Neural cell (in vitro differentiated cells): ENCODE data around the gene PTCRA. TPM values are rescaled to one million over a fixed set of nuclear protein-coding genes. Genes with fewer than 3 reads are reported as not detected.

Source experiments
- H2AFZ ChIP-seq: fragments of 200-600, 300-800 bp; sonication (generic), shearing (Covaris generic); 2 replicates; pipeline ENCODE4 v1.6.0; 2014; ENCODE audit warnings: low read depth, mild to moderate bottlenecking, antibody characterized with exemption, low read length, moderate library complexity
- H3F3A ChIP-seq: fragments of 200-600 bp; shearing (Covaris generic); 2 replicates; pipeline ENCODE4 v1.6.1; 2016; ENCODE audit warnings: mild to moderate bottlenecking, moderate library complexity, mixed read lengths, antibody characterized with exemption, low read length; ENCODE audit not compliant: insufficient read depth, poor library complexity, severe bottlenecking
- H3K27ac ChIP-seq: fragments of 200-600, 300-800 bp; sonication (generic), shearing (Covaris generic); 2 replicates; pipeline ENCODE4 v1.5.1; 2014; ENCODE audit warnings: mild to moderate bottlenecking, low read length, moderate library complexity
- H3K27me3 ChIP-seq: fragments of 300-800, 200-600 bp; sonication (generic), shearing (Covaris generic); 2 replicates; pipeline ENCODE4 v1.6.0; 2014; ENCODE audit warnings: mild to moderate bottlenecking, low read depth, low read length, moderate library complexity; ENCODE audit not compliant: insufficient read depth
- H3K36me3 ChIP-seq: fragments of 300-800, 200-600 bp; sonication (generic), shearing (Covaris generic); 2 replicates; pipeline ENCODE4 v1.5.1; 2014; ENCODE audit warnings: mild to moderate bottlenecking, antibody characterized with exemption, low read length, moderate library complexity; ENCODE audit not compliant: insufficient read depth
- H3K4me2 ChIP-seq: fragments of 300-800, 200-600 bp; sonication (generic), shearing (Covaris generic); 2 replicates; pipeline ENCODE4 v1.6.0; 2014; ENCODE audit warnings: mild to moderate bottlenecking, low read length
- H3K4me3 ChIP-seq: fragments of 300-800, 200-600 bp; sonication (generic), shearing (Covaris generic); 2 replicates; pipeline ENCODE4 v1.5.1; 2014; ENCODE audit warnings: mild to moderate bottlenecking, low read length, moderate library complexity
- H3K79me2 ChIP-seq: fragments of 200-600 bp; shearing (Covaris generic); replicated peaks from 2 replicates; pipeline ENCODE4 v1.6.0; 2014; ENCODE audit warnings: mild to moderate bottlenecking, low read length, moderate library complexity; ENCODE audit not compliant: insufficient read depth
- H3K9ac ChIP-seq: fragments of 300-800, 200-600 bp; sonication (generic), shearing (Covaris generic); 2 replicates; pipeline ENCODE4 v1.6.1; 2016; ENCODE audit warnings: mild to moderate bottlenecking, low read length, mixed read lengths
- H3K9me2 ChIP-seq: fragments of 200-600 bp; shearing (Covaris generic); 2 replicates; pipeline ENCODE4 v1.6.1; 2016; ENCODE audit warnings: mild to moderate bottlenecking, low read length, mixed read lengths; ENCODE audit not compliant: insufficient read depth
- H3K9me3 ChIP-seq: fragments of 200-600, 300-800 bp; sonication (generic), shearing (Covaris generic); 2 replicates; pipeline ENCODE4 v1.6.1; 2016; ENCODE audit warnings: mild to moderate bottlenecking, mixed run types, low read length, moderate library complexity, mixed read lengths
- H4K20me1 ChIP-seq: fragments of 200-600 bp; shearing (Covaris generic); 2 replicates; pipeline ENCODE4 v1.6.1; 2016; ENCODE audit warnings: mild to moderate bottlenecking, mixed run types; ENCODE audit not compliant: insufficient read depth
- EP300 ChIP-seq: fragments of 450-650 bp; conservative IDR thresholded peaks from 2 replicates; pipeline ENCODE4 v1.6.1; 2014; ENCODE audit warnings: antibody characterized with exemption, mild to moderate bottlenecking, moderate library complexity; ENCODE audit not compliant: poor library complexity, severe bottlenecking
- EZH2 ChIP-seq: fragments of 200-600, 300-800 bp; shearing (Covaris generic), sonication (generic); IDR thresholded peaks from 2 replicates; pipeline ENCODE4 v1.6.1; 2014; ENCODE audit warnings: antibody characterized with exemption, low read length, borderline replicate concordance, mild to moderate bottlenecking; ENCODE audit not compliant: insufficient read depth, poor library complexity, severe bottlenecking
- MXI1 ChIP-seq: fragments of 450-650 bp; conservative IDR thresholded peaks from 2 replicates; pipeline ENCODE4 v1.6.1; 2014; ENCODE audit warnings: antibody characterized with exemption, mild to moderate bottlenecking; ENCODE audit not compliant: poor library complexity, severe bottlenecking
- POLR2AphosphoS5 ChIP-seq: IDR thresholded peaks from 2 replicates; pipeline ENCODE4 v1.6.1; 2012
- RAD21 ChIP-seq: fragments of 450-650 bp; conservative IDR thresholded peaks from 2 replicates; pipeline ENCODE4 v1.6.1; 2014; ENCODE audit warnings: antibody characterized with exemption, mild to moderate bottlenecking, moderate library complexity
- SMC3 ChIP-seq: fragments of 450-650 bp; conservative IDR thresholded peaks from 2 replicates; pipeline ENCODE4 v1.6.1; 2014; ENCODE audit warnings: antibody characterized with exemption, mild to moderate bottlenecking, moderate library complexity; ENCODE audit not compliant: poor library complexity
- TAF1 ChIP-seq: IDR thresholded peaks from 2 replicates; pipeline ENCODE4 v1.6.1; 2012; ENCODE audit warnings: low read depth
- polyA plus RNA-seq: library from polyadenylated mRNA; depleted of rRNA; stranded (reverse); fragments of >200 nt; gene quantifications from 2 replicates; pipeline ENCODE4 v1.2.3, GENCODE V29; 2014
- TF ChIP-seq, protein P1 (sequence below): fragments of 450-650 bp; IDR thresholded peaks from 2 replicates; pipeline ENCODE4 v1.5.1; 2014; ENCODE audit warnings: antibody characterized with exemption, mild to moderate bottlenecking, moderate library complexity; ENCODE audit not compliant: poor library complexity, severe bottlenecking
- TF ChIP-seq, protein P2 (sequence below): IDR thresholded peaks from 2 replicates; pipeline ENCODE4 v1.6.1; 2012; ENCODE audit warnings: borderline replicate concordance

Gene PTCRA
- polyA plus RNA-seq, 1 donor from 2014 or later, result not detected

DNA sequence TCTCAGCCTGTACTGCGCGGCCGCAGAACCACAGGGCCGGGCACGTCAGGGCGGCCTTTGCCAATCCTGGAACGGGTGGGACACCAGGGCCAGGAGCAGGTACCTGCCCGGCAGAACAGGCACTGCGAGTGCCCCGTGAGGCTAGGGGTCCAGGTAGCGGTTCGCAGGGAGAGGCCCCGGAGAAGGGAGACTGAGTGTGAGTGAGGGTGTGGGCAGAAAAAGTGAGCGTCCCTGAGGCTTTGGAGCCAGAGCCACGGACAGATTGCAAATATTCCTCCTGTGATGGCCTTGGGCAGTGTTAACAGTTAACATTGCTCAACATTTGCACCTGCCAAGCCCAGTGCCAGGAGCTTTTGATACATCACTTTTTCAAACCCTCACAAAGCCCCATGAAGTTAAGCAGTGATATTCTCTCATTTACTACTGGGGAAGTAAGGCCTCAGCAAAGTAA lies 45.2 kb downstream of the PTCRA start:
- TF ChIP-seq POLR2AphosphoS5, result no peak
- TF ChIP-seq RAD21, result no peak
- TF ChIP-seq EP300, result no peak
- TF ChIP-seq MXI1, result no peak
- TF ChIP-seq TAF1, result no peak
- no peak for TF ChIP-seq SMC3
- TF ChIP-seq, protein P1, sequence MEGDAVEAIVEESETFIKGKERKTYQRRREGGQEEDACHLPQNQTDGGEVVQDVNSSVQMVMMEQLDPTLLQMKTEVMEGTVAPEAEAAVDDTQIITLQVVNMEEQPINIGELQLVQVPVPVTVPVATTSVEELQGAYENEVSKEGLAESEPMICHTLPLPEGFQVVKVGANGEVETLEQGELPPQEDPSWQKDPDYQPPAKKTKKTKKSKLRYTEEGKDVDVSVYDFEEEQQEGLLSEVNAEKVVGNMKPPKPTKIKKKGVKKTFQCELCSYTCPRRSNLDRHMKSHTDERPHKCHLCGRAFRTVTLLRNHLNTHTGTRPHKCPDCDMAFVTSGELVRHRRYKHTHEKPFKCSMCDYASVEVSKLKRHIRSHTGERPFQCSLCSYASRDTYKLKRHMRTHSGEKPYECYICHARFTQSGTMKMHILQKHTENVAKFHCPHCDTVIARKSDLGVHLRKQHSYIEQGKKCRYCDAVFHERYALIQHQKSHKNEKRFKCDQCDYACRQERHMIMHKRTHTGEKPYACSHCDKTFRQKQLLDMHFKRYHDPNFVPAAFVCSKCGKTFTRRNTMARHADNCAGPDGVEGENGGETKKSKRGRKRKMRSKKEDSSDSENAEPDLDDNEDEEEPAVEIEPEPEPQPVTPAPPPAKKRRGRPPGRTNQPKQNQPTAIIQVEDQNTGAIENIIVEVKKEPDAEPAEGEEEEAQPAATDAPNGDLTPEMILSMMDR, result no peak
- TF ChIP-seq, protein P2, sequence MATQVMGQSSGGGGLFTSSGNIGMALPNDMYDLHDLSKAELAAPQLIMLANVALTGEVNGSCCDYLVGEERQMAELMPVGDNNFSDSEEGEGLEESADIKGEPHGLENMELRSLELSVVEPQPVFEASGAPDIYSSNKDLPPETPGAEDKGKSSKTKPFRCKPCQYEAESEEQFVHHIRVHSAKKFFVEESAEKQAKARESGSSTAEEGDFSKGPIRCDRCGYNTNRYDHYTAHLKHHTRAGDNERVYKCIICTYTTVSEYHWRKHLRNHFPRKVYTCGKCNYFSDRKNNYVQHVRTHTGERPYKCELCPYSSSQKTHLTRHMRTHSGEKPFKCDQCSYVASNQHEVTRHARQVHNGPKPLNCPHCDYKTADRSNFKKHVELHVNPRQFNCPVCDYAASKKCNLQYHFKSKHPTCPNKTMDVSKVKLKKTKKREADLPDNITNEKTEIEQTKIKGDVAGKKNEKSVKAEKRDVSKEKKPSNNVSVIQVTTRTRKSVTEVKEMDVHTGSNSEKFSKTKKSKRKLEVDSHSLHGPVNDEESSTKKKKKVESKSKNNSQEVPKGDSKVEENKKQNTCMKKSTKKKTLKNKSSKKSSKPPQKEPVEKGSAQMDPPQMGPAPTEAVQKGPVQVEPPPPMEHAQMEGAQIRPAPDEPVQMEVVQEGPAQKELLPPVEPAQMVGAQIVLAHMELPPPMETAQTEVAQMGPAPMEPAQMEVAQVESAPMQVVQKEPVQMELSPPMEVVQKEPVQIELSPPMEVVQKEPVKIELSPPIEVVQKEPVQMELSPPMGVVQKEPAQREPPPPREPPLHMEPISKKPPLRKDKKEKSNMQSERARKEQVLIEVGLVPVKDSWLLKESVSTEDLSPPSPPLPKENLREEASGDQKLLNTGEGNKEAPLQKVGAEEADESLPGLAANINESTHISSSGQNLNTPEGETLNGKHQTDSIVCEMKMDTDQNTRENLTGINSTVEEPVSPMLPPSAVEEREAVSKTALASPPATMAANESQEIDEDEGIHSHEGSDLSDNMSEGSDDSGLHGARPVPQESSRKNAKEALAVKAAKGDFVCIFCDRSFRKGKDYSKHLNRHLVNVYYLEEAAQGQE, result no peak
- TF ChIP-seq EZH2, result no peak
- no peaks in the 10 kb centered on the region for H3K36me3 ChIP-seq
- no peak overlapping the region for H2AFZ ChIP-seq
- no peaks in the 10 kb centered on the region for H3K9me2 ChIP-seq
- H3K9me3 ChIP-seq, result no peaks in the 10 kb centered on the region
- peaks cover 27% of the 10 kb centered on the region for H3K27me3 ChIP-seq
- no peak overlapping the region for H3K27ac ChIP-seq
- H3K4me2 ChIP-seq, result no peak overlapping the region
- H3K79me2 ChIP-seq, result no peaks in the 10 kb centered on the region
- no peaks in the 10 kb centered on the region for H4K20me1 ChIP-seq
- H3F3A ChIP-seq, result no peaks in the 10 kb centered on the region
- H3K9ac ChIP-seq, result no peak overlapping the region
- peak overlapping the region; percentile 60 for H3K4me3 ChIP-seq

DNA sequence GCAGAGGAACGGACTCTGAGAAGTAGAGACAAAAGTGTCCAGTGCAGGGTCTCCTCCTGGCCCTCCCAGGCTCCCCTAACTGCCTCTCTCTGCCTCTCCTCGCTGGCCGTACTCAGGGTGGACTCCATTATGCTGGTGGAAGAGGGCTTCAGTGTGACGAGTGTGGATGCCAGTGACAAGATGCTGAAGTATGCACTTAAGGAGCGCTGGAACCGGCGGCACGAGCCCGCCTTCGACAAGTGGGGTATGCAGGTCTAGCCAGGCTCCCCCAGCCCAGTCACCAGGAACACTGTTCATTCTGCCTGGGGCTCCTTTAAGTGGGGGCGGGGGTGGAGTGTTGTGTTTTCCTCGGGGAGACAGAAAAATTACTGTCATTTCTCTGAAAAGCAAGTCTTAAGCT lies 46.2 kb downstream of the PTCRA start:
- H3K9me2 ChIP-seq, result no peaks in the 10 kb centered on the region
- TF ChIP-seq, protein P2, result no peak
- no peak for TF ChIP-seq POLR2AphosphoS5
- TF ChIP-seq SMC3, result no peak
- no peak for TF ChIP-seq TAF1
- peaks cover 27% of the 10 kb centered on the region for H3K27me3 ChIP-seq
- H4K20me1 ChIP-seq, result no peaks in the 10 kb centered on the region
- no peaks in the 10 kb centered on the region for H3F3A ChIP-seq
- no peaks in the 10 kb centered on the region for H3K36me3 ChIP-seq
- no peak overlapping the region for H2AFZ ChIP-seq
- H3K9ac ChIP-seq, result no peak overlapping the region
- no peaks in the 10 kb centered on the region for H3K9me3 ChIP-seq
- H3K27ac ChIP-seq, result no peak overlapping the region
- H3K79me2 ChIP-seq, result no peaks in the 10 kb centered on the region
- H3K4me2 ChIP-seq, result no peak overlapping the region
- no peak overlapping the region for H3K4me3 ChIP-seq
